ENCODE measurements around the gene CSMD2.

CSMD2 gene

GRCh38 chr1:33736496-33736895 is 428.5 kb downstream of the CSMD2 start:
- DNase-seq, result no peak

- DNase-seq, result peak; percentile 16
Measured at GRCh38 chr1:33735624-33736023, 429.4 kb downstream of the CSMD2 start.

DNA sequence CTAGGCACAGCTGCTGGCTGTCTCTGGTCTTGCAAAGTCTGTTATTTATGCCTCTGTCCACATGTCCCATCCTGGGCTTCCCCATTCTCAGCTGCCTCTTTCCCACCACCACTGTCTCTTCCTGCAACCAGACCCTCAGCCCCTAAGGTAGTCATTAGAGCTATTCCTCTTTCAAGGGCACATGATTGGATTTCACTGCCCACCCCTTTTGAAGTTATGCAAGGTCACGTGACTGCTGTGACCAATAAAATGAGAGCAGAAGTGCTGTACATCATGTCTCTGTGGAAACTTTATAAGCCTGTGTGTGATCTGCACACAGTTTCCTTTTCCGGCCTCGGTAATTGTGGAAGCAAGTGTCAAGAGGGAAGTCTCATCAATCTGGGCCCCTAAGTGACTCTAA is 437.7 kb downstream of the CSMD2 start:
- no peak for DNase-seq

DNA sequence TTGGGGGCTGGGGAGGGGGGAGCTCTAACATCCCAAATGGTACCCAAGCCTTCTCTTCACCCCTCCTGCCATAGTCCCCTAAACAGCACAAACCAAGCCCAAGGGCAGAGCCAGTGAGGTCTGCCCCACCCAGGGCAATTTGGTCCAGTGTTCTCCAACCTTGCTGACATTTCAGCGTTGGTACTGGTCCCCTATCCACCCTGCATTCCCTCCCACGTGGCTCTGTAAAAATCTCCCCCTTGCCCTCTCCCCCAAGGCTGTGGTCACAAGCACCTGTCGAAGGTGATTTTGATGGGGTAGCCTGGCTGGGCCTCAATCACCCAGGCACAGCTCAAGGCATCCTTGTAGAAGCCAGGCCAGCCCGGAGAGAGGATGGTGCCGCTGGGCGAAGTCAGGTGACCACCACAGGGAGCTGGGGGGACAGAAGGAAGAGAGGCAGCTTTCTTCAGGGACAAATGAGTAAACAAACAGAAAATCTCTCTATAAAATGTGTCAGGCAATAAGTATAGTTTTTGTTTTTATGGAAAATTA is 438.7 kb downstream of the CSMD2 start:
- no peak for DNase-seq

DNA sequence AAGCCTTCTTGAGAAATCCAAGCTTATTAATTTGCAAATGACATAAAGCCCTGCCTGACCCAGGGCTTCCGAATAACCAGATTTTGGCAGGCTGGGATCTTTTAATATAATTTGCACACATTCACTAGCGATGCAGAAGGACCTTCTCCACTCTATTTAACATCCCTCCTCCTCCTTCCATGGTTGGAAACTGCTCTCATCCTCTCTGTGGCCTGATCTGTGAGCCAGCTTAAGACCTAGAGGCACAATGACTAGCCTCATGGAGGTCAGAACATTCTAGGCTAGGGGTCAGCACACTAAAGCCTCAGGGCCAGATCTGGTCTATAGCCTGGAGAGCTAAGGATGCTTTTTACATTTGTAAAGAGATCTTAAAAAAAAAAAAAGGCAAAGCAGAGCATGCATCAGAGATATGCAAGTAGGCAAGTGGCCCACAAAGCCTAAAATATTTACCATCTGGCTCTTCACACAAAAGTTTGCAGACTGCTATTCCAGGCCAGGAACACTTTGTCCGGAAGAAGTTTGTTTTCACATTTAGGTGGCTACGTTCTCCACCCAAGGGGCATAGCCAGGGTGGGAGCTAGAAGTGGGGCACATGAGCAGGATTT is 439.4 kb downstream of the CSMD2 start:
- DNase-seq, result no peak

- no peak for DNase-seq
Measured at GRCh38 chr1:33725037-33725436, 440.0 kb downstream of the CSMD2 start.

GRCh38 chr1:33724348-33724747 is 440.7 kb downstream of the CSMD2 start:
- DNase-seq, result no peak

DNA sequence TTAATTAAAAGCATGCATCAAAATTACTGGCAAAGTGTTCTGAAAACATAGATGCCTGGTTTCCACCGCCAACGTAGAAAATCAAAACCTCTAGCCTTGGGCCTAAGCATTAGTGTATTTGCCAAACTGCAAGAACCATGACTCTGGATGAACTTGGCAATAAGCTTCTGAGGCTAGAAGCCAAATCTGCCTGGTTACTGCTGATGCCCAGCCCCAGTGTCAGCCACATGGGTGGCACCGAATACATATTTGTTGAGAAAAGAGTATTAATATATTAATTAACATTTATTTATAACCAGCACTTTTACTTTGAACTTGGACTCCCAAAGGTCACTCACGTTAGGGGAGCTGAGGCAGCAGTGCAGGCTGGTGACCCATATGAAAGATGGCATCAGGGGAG is 441.8 kb downstream of the CSMD2 start:
- DNase-seq, result no peak

DNA sequence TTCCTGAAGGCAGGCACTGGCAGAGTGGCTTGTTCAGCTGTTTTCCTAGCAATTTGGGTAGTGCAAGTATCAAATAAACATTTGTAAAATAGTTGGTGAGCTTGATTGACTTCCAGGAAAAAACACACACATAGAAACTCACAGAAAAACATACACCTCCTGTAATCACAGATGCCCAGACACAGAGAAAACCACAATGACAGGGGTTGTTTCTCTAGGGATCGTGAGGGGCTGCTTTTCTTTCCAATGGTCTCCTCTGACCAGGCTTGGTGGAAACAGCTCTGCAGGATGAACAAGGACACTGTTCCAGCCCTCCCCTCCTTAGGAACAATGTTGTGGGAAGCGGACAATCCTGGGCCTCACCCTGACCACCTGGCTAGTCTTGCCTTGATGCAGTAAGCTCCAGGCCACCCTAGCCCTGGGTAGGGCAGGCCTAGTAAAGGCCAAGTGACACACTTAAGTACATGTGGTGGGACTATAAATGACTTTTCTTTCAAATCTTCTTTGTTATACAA is 443.7 kb downstream of the CSMD2 start:
- no peak for DNase-seq

DNA sequence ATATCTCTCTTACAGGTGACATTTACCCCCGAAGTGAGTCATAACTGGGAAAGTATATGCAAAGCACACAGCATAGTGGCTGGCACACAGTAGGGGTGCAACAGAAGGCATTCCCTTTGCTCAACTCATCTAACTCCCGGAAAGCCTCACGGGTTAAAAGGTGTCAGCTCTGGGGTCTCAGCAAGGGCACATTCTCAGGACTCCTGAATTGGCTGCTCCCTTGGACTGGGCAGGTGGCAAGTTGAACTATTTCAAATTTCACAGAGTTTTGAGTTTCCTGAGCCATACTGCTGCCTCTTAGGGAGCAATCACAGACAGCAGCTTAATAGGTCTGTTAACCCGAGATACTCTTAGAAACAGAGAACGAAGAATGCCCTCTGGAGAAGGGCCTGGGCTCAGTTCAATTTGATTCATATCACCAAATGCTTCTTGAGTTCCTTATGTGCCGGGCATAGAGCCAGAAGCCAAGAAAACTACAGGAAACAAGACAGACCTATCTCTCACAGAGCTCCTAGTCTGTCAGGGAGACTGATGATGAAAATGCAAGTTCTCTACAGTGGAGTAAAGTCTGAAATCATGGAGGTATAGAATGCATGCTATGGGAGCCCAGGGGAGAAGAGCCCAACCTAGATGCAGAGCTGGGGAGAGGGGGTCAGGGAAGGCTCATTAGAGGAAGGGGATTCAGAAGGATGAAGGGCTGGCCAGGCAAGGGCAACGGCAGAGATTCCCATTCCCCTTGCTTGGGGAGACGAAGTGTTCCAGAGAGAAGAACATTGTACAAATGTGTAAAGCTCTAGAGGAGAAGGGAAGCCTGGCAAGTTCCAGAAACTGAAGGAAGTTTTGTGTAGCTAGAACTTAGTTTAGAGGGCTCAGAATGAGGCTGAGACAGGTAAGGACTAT is 445.0 kb downstream of the CSMD2 start:
- DNase-seq, result no peak

DNA sequence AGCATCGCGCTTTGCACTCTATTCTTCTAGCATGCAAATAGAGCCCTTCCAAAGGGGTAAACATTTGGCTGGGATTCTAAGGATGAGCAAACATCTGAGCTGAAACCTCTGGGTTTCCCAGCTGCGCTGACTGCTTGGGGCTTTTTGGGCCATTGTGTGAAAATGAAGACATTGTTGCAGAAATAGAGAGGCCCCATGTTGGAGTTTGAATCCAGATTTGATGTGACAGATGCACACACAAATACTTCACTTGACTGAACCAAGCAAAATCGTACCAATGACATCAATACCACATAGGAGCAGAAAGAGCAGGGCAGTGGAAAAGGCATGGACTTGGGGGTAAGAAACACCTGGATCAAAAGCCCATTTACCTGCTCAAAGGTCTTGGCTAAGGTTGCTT is 445.7 kb downstream of the CSMD2 start:
- DNase-seq, result no peak

- no peak for DNase-seq
Measured at GRCh38 chr1:33718186-33718585, 446.8 kb downstream of the CSMD2 start.

GRCh38 chr1:33716976-33717688 is 447.9 kb downstream of the CSMD2 start:
- no peak for DNase-seq

DNA sequence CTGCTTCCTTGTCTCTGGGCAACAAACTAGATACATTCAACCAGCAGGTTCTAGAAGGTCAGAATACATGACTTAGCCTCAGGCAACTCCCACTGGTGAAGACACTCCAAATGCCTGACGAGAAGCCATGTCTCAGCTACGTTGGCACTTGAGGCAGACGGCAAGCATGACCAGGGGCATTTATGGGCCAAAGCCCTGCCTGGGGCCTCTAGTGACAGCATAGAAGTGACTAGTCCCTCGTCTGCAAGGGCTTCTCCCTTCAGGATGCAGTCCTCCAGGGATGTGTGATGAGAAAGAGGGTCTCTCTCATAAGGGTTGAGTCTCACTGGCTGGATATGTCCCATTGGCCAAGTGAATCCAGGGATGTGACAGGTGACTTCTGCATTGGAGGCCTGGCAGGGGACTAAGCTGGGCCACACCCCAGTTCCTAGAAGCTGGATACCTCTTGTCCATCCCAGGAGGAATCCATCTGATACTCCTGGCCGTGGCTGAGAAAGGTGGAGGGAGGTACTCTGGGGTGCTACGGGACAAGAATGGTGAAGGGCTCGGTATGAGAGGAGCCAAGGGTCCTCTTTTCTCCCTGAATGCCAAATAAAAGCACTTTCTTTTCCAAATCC is 449.7 kb downstream of the CSMD2 start:
- DNase-seq, result no peak

DNA sequence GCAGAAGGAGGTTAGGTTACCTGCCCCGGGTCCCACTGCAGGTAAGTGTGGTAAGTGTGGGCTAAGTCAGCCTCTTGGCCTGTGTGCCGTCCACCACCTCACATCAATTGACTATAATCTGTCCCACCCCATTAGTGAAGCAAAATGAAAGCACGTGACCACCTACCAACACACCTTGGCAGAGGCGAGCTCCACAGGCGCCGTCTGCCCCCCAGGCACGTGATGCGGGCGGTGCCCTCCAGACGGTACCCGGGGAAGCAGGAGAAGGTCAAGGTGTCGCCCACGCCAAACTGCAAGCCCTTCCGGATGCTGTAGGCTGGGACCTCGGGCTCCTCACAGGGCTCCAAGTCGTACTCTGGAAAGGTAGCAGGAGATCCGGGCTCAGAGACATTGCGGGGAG is 450.6 kb downstream of the CSMD2 start:
- no peak for DNase-seq

DNA sequence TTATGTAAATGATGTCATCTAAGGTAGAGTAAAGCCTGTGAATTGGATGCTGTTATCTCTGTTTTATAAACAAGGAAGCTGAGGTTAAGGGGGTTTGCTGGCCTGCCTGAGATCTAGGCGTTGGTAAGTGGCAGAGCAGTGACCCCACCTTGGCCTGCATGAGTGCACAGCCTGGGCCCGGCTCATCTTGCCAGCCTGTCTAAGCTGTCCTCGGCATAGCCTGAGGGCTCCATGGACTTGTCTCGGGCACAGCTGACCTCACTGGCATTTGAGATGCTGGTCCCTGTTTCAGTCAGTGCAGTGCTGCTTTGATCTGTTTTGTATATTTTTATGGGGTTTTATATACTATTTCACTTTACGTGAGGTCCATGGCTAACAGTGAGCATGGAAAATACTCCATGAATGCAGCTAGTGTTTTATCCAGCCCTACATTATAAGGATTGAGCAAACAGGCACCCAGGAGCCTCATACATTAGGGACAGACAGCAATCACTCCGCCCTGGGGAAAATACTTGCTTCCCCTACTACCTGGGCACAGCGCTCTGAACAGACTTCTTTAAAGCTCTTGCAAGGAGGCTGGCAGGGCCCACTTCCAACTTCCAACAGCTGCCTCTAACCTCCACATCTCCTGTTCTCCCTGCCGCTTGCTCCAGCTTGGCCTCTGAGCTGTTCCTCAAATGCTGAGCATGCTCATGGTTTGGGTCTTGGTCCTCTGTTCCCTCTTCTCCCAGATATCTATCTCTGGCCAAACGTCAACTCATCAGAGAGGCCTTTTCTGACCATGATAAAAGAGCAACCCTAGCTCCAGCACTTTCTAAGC is 451.8 kb downstream of the CSMD2 start:
- DNase-seq, result no peak

GRCh38 chr1:33712186-33712585 is 452.8 kb downstream of the CSMD2 start:
- no peak for DNase-seq

GRCh38 chr1:33711511-33711910 is 453.5 kb downstream of the CSMD2 start:
- no peak for DNase-seq

DNA sequence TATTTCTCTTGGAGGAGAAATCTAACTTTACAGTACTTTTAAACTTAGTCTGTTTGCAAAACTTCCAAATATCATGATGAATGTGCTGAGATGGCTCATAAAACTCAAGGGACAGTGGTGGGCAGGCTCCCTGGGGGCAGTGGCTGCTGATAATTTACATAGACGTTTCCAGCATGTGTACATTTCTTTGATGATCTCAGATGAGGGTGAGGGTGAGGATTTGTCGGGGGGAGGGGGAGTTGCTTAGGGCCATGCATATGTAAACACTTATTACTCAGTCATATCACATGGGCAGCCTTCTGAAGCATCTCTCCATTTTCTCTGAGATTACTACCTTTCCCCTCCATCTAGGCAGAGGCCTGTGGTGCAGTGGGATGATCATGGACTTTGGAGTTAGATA is 454.1 kb downstream of the CSMD2 start:
- DNase-seq, result no peak

DNA sequence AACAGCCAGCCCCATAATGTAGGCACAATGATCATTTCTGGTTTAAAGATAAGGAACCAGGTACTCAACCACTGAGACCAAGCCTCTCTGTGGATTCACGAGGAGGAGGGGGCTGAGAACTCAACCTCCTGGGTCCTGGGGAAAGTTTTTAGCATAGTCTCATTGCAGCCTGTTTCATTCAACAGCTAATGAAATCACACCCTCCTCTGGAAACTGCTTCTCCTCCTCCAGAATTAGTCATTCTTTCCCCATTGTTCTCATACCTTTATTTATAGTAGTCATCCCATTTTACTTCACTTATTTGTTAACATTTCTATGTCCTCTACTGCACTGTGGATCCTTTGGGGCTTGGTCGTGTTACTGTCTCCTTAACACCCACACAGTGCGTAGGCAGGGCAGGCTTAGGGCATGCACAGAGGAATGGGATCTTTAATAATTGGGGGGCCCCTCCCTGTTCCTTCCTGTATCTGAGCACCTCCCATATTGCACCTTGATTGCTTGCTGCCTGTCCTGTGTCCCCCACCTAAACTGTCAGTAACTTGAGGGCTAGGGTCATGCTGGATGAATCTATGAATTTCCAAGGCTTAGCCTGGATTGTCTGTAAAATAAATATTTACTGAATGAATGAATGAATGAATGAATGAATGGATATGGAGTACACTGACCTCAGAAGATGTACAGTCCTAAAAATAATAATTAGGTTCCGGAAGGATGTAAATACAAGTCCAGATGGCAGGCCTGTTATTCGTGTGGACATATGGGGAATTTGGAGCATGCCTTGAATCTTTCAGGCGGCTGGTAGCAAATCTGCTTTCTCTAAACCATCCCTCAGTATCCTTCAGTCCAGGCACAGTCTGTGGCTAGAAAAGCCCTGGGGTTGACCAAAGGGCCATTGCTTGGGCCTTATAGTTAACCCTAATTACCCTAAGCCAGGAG is 455.0 kb downstream of the CSMD2 start:
- peak; percentile 18 for DNase-seq
